ENCODE data around the gene LARGE2. TPM values are rescaled to one million over a fixed set of nuclear protein-coding genes. Genes with fewer than 3 reads are reported as not detected.

The LARGE2 gene
- total RNA-seq, 1 experiment from 2014 or later: 124 TPM

GRCh38 chr11:45885274-45885920, 37.1 kb upstream of the LARGE2 start, which contains the start of gene MAPK8IP1 (continued):
- TF ChIP-seq ZNF532 (CRISPR knock-in tag; IDR thresholded peaks at IDR 0.05; ENCODE audit: borderline replicate concordance) (no peak), SMAD3 (CRISPR knock-in tag; IDR thresholded peaks at IDR 0.05; ENCODE audit: borderline replicate concordance) (no peak), CREB1 (CRISPR knock-in tag; IDR thresholded peaks at IDR 0.05) (no peak), ZNF512 (CRISPR knock-in tag; IDR thresholded peaks at IDR 0.05; ENCODE audit: borderline replicate concordance) (no peak), ZNF281 (CRISPR knock-in tag; IDR thresholded peaks at IDR 0.05) (no peak), FOXP1 (CRISPR knock-in tag; IDR thresholded peaks at IDR 0.05; ENCODE audit: borderline replicate concordance) (peak; percentile 39), ATF2 (CRISPR knock-in tag; IDR thresholded peaks at IDR 0.05; ENCODE audit: borderline replicate concordance, low read depth) (no peak), MXD4 (CRISPR knock-in tag; IDR thresholded peaks at IDR 0.05; ENCODE audit: borderline replicate concordance) (no peak), ZNF423 (CRISPR knock-in tag; IDR thresholded peaks at IDR 0.05) (no peak), GTF2I (CRISPR knock-in tag; conservative IDR thresholded peaks at IDR 0.05) (no peak), FOXP4 (CRISPR knock-in tag; IDR thresholded peaks at IDR 0.05) (no peak), ZMAT4 (CRISPR knock-in tag; IDR thresholded peaks at IDR 0.05) (no peak), ZNF416 (CRISPR knock-in tag; IDR thresholded peaks at IDR 0.05) (no peak), NR1H2 (CRISPR knock-in tag; IDR thresholded peaks at IDR 0.05) (no peak), KAT7 (CRISPR knock-in tag; IDR thresholded peaks at IDR 0.05; ENCODE audit: borderline replicate concordance) (peak; percentile 73; the same call in 1 of the 2 replicates), E2F5 (CRISPR knock-in tag; IDR thresholded peaks at IDR 0.05) (0 out of 2 replicates have a peak, but pooled peaks have one; percentile 32), PRRX2 (CRISPR knock-in tag; IDR thresholded peaks at IDR 0.05) (no peak), ZNF263 (CRISPR knock-in tag; IDR thresholded peaks at IDR 0.05; ENCODE audit: low read depth) (no peak), STAT6 (CRISPR knock-in tag; conservative IDR thresholded peaks at IDR 0.05; ENCODE audit: low read depth) (no peak), ZNF232 (CRISPR knock-in tag; IDR thresholded peaks at IDR 0.05) (no peak)

All from WTC11 (cell line).